Activated CD4-positive, alpha-beta T cell treated with anti-CD3 and anti-CD28 coated beads for 4 hours (primary cell): Measurements from ENCODE around the gene CASP8.
"Not testable (repeated sequence)": the region's sequence is repeated elsewhere in the genome, so short reads cannot be mapped to it uniquely, and the experiment has no call there.

ENCODE experiments used
- DNase-seq, 2 donors: peaks; one replicate each; pipeline ENCODE4 v3.0.0-alpha.2; 2020

CASP8 gene

GRCh38 chr2:201260302-201260800, at the start of gene CASP8:
CASP8 (plus strand) TSS chr2:201260536; CDS start chr2:201266487, 5,951 bp downstream.
- DNase-seq = peak; percentile 58 to 59

GRCh38 chr2:201215963-201216362, 44.4 kb upstream of the CASP8 start:
- no peak for DNase-seq

- DNase-seq = no peak
These were observed 43.4 kb upstream of the CASP8 start for GRCh38 chr2:201216918-201217317.

- DNase-seq = no peak
These were observed 41.6 kb upstream of the CASP8 start for GRCh38 chr2:201218780-201219179.

- DNase-seq = no peak
These were observed 40.8 kb upstream of the CASP8 start for GRCh38 chr2:201219328-201220096.

- peak; percentile 27 to 37 for DNase-seq
These were observed 40.2 kb upstream of the CASP8 start for GRCh38 chr2:201220102-201220570.

GRCh38 chr2:201223089-201224073, 37.0 kb upstream of the CASP8 start:
- DNase-seq = no peak

GRCh38 chr2:201228271-201228911, 31.9 kb upstream of the CASP8 start:
- no peak for DNase-seq

GRCh38 chr2:201228912-201229290, 31.4 kb upstream of the CASP8 start:
- DNase-seq = no peak

GRCh38 chr2:201231781-201232466, 28.4 kb upstream of the CASP8 start:
- peak; percentile 92 to 96 for DNase-seq

- no peak for DNase-seq
These were observed 27.9 kb upstream of the CASP8 start for GRCh38 chr2:201232467-201232815.

GRCh38 chr2:201233192-201233811, 27.0 kb upstream of the CASP8 start:
- DNase-seq = peak; percentile 84

GRCh38 chr2:201233812-201234662, 26.3 kb upstream of the CASP8 start:
- DNase-seq = no peak

GRCh38 chr2:201234663-201235135, 25.6 kb upstream of the CASP8 start:
- no peak for DNase-seq

- DNase-seq = peak; percentile 44 to 66
These were observed 24.2 kb upstream of the CASP8 start for GRCh38 chr2:201235860-201236811.

- DNase-seq = no peak
These were observed 22.7 kb upstream of the CASP8 start for GRCh38 chr2:201237486-201238123.

- not testable (repeated sequence) for DNase-seq
These were observed 21.0 kb upstream of the CASP8 start for GRCh38 chr2:201239167-201239935.
